ENCODE measurements around the gene TMEM129. TPM values are rescaled to one million over a fixed set of nuclear protein-coding genes. Genes with fewer than 3 reads are reported as not detected.

Gene TMEM129
- total RNA-seq, 1 donor from 2014 or later, result 121 TPM

- no peak for DNase-seq (ENCODE audit: low read depth)
Observed at GRCh38 chr4:1670279-1670678, 50.8 kb downstream of the TMEM129 start.

GRCh38 chr4:1669850-1670249 lies 51.3 kb downstream of the TMEM129 start:
- no peak for DNase-seq (ENCODE audit: low read depth)

GRCh38 chr4:1669270-1669669 lies 51.9 kb downstream of the TMEM129 start:
- no peak for DNase-seq (ENCODE audit: low read depth)

- DNase-seq (ENCODE audit: low read depth), result no peak
Observed at GRCh38 chr4:1668488-1668840, 52.7 kb downstream of the TMEM129 start.

- DNase-seq (ENCODE audit: low read depth), result no peak
Observed at GRCh38 chr4:1667273-1667672, 53.9 kb downstream of the TMEM129 start.

GRCh38 chr4:1666391-1666790 lies 54.7 kb downstream of the TMEM129 start:
- DNase-seq (ENCODE audit: low read depth), result peak; percentile 63

Other genes starting within 250 kb of the TMEM129 start
- 10.9 and 26.7 TPM in 2 replicates for gene FAM53A, start 37.0 kb downstream of the TMEM129 start, total RNA-seq
- 63.4 and 76.9 TPM in 2 replicates for gene SLBP, start 9.0 kb downstream of the TMEM129 start, total RNA-seq
- 1.2 and 3.9 TPM in 2 replicates for gene TACC3, start 198 bp upstream of the TMEM129 start, total RNA-seq
- gene FGFR3, start 72.0 kb upstream of the TMEM129 start, total RNA-seq, result 0.10 TPM in 1 of 2 replicates, not detected in the other
- 39.2 and 39.4 TPM in 2 replicates for gene LETM1, start 134.8 kb upstream of the TMEM129 start, total RNA-seq
- 23.5 and 28.3 TPM in 2 replicates for gene NSD2, start 150.1 kb upstream of the TMEM129 start, total RNA-seq